SK-N-SH (cell line): Measurements from ENCODE around the gene TP53BP1. TPM values are rescaled to one million over a fixed set of nuclear protein-coding genes. Genes with fewer than 3 reads are reported as not detected.

Experiments
- CTCF ChIA-PET: fragments of 300-600, 350-600 bp; formaldehyde crosslinking; extraction: SDS; loops from one replicate; lab custom pipeline; 2021; lab: Yijun Ruan, JAX
- POLR2A ChIA-PET: fragments of 350-600 bp; sonication (Branson Sonifier 250); formaldehyde crosslinking; extraction: SDS; loops from one replicate; lab custom pipeline; 2020; ENCODE audit warnings: antibody characterized with exemption, inconsistent platforms; lab: Yijun Ruan, JAX
- DNase-seq: peaks from one replicate; pipeline ENCODE4 v3.0.0; 2012
- H2AFZ ChIP-seq: fragments of 200-600 bp; sonication (generic); 2 replicates; pipeline ENCODE4 v1.8.1; 2016; ENCODE audit warnings: antibody characterized with exemption, mild to moderate bottlenecking, low read depth
- H3F3A ChIP-seq: fragments of 200-600 bp; sonication (generic); replicated peaks from 2 replicates; pipeline ENCODE3; 2016; ENCODE audit warnings: antibody characterized with exemption, mild to moderate bottlenecking; ENCODE audit not compliant: insufficient read depth
- H3K27ac ChIP-seq, 2 experiments: fragments of 200-500 bp in 1 of 2; fragments of 200-600 bp in 1 of 2; sonication (Bioruptor generic) in 1 of 2; sonication (generic), shearing (Covaris generic) in 1 of 2; 2 replicates each; pipeline versions ENCODE4 v1.5.1 to v1.6.1; 2014 to 2016; ENCODE audit warnings: low read depth in 2 of 2, inconsistent platforms in 1 of 2, low read length in 1 of 2, mild to moderate bottlenecking in 1 of 2, mixed read lengths in 1 of 2
- H3K27me3 ChIP-seq: fragments of 200-600 bp; sonication (generic), shearing (Covaris generic); 2 replicates; pipeline ENCODE4 v1.6.1; 2016; ENCODE audit warnings: mixed run types; ENCODE audit not compliant: insufficient read depth
- H3K36me3 ChIP-seq, 2 experiments: fragments of 200-500 bp in 1 of 2; fragments of 200-600 bp in 1 of 2; sonication (Bioruptor generic) in 1 of 2; sonication (generic) in 1 of 2; replicated peaks in 1 of 2; 2 replicates each; pipeline versions ENCODE3 to v1.5.1; 2014 to 2016; ENCODE audit warnings: low read length in 1 of 2, mild to moderate bottlenecking in 1 of 2; ENCODE audit not compliant: insufficient read depth in 2 of 2, control insufficient read depth in 1 of 2
- H3K4me1 ChIP-seq, 2 experiments: fragments of 200-500 bp in 1 of 2; fragments of 200-600 bp in 1 of 2; sonication (Bioruptor generic) in 1 of 2; sonication (generic), shearing (Covaris generic) in 1 of 2; 2 replicates each; pipeline versions ENCODE4 v1.5.1 to v1.6.1; 2014 to 2016; ENCODE audit warnings: low read depth in 1 of 2, low read length in 1 of 2, mixed run types in 1 of 2; ENCODE audit not compliant: insufficient read depth in 2 of 2, control insufficient read depth in 1 of 2
- H3K4me2 ChIP-seq: fragments of 200-600 bp; sonication (generic), shearing (Covaris generic); 2 replicates; pipeline ENCODE4 v1.6.1; 2017; ENCODE audit warnings: mixed run types
- H3K4me3 ChIP-seq, 2 experiments: fragments of 200-500 bp in 1 of 2; fragments of 200-600 bp in 1 of 2; sonication (Bioruptor generic) in 1 of 2; sonication (generic), shearing (Covaris generic) in 1 of 2; 2 replicates each; pipeline versions ENCODE4 v1.5.1 to v1.8.1; 2014 to 2016; ENCODE audit warnings: low read depth in 2 of 2, inconsistent platforms in 1 of 2, low read length in 1 of 2, mild to moderate bottlenecking in 1 of 2, mixed read lengths in 1 of 2, moderate library complexity in 1 of 2
- H3K79me2 ChIP-seq: fragments of 200-600 bp; sonication (generic); 2 replicates; pipeline ENCODE4 v1.8.1; 2017; ENCODE audit warnings: mild to moderate bottlenecking; ENCODE audit not compliant: insufficient read depth
- H3K9ac ChIP-seq: fragments of 200-600 bp; sonication (generic); 2 replicates; pipeline ENCODE4 v1.6.1; 2017; ENCODE audit warnings: mixed run types
- H3K9me2 ChIP-seq: fragments of 200-600 bp; sonication (generic); 2 replicates; pipeline ENCODE4 v1.6.1; 2017; ENCODE audit warnings: mixed run types
- H3K9me3 ChIP-seq: fragments of 200-600 bp; sonication (generic); 2 replicates; pipeline ENCODE4 v1.6.1; 2017; ENCODE audit warnings: mixed run types, mild to moderate bottlenecking, moderate library complexity
- H4K20me1 ChIP-seq: fragments of 200-600 bp; sonication (generic); 2 replicates; pipeline ENCODE4 v1.6.1; 2017; ENCODE audit warnings: mild to moderate bottlenecking, mixed run types; ENCODE audit not compliant: insufficient read depth
- CHD2 ChIP-seq: fragments of 150-350 bp; IDR thresholded peaks from 2 replicates; pipeline ENCODE4 v1.6.1; 2018; ENCODE audit warnings: low read length; ENCODE audit not compliant: partially characterized antibody
- ELF1 ChIP-seq: IDR thresholded peaks from 2 replicates; pipeline ENCODE4 v1.4.0; 2012
- FOXJ3 ChIP-seq: sonication (generic); formaldehyde crosslinking; IDR thresholded peaks from 2 replicates; pipeline ENCODE4 v1.5.1; 2020; ENCODE audit warnings: mild to moderate bottlenecking, missing genetic modification reagents
- FOXM1 ChIP-seq: IDR thresholded peaks from 2 replicates; pipeline ENCODE4 v1.4.0; 2012; ENCODE audit warnings: low read depth, mild to moderate bottlenecking
- GABPA ChIP-seq: IDR thresholded peaks from 2 replicates; pipeline ENCODE4 v1.4.0; 2012; ENCODE audit warnings: low read depth, mild to moderate bottlenecking
- GATA2 ChIP-seq: sonication (generic); formaldehyde crosslinking; IDR thresholded peaks from 2 replicates; pipeline ENCODE4 v1.5.0; 2020; ENCODE audit warnings: mild to moderate bottlenecking, missing genetic modification reagents
- JUND ChIP-seq: IDR thresholded peaks from 2 replicates; pipeline ENCODE4 v1.4.0; 2012
- MAX ChIP-seq: IDR thresholded peaks from 2 replicates; pipeline ENCODE4 v1.4.0; 2012; ENCODE audit warnings: low read depth
- MXI1 ChIP-seq: IDR thresholded peaks from 2 replicates; pipeline ENCODE4 v1.6.1; 2012; ENCODE audit warnings: mild to moderate bottlenecking, low read depth, low read length, improper control_type of control experiment
- NFIC ChIP-seq: IDR thresholded peaks from 2 replicates; pipeline ENCODE4 v1.4.0; 2012; ENCODE audit warnings: borderline replicate concordance
- PBX3 ChIP-seq: IDR thresholded peaks from 2 replicates; pipeline ENCODE4; 2012
- POLR2AphosphoS5 ChIP-seq: IDR thresholded peaks from 2 replicates; pipeline ENCODE4 v1.6.1; 2012; ENCODE audit warnings: low read depth, low read length
- REST ChIP-seq: IDR thresholded peaks from 2 replicates; pipeline ENCODE4 v1.6.1; 2012; ENCODE audit warnings: mild to moderate bottlenecking, low read depth, low read length, moderate library complexity
- RFX5 ChIP-seq: IDR thresholded peaks from 2 replicates; pipeline ENCODE4 v1.6.1; 2012; ENCODE audit warnings: mild to moderate bottlenecking, improper control_type of control experiment, low read length
- SMC3 ChIP-seq: IDR thresholded peaks from 2 replicates; pipeline ENCODE4 v1.6.1; 2012; ENCODE audit warnings: low read depth, low read length, improper control_type of control experiment
- TAF1 ChIP-seq: IDR thresholded peaks from 2 replicates; pipeline ENCODE4 v1.6.1; 2012; ENCODE audit warnings: low read depth, mild to moderate bottlenecking, low read length, moderate library complexity, borderline replicate concordance
- TCF12 ChIP-seq: IDR thresholded peaks from 2 replicates; pipeline ENCODE4 v1.4.0; 2012
- TEAD4 ChIP-seq: IDR thresholded peaks from 2 replicates; pipeline ENCODE4 v1.4.0; 2012; ENCODE audit warnings: mild to moderate bottlenecking, borderline replicate concordance; ENCODE audit not compliant: insufficient read depth
- USF2 ChIP-seq: fragments of 150-350 bp; IDR thresholded peaks from 2 replicates; pipeline ENCODE4 v1.6.1; 2017; ENCODE audit warnings: antibody characterized with exemption, low read length, low read depth, borderline replicate concordance
- ZBTB33 ChIP-seq: IDR thresholded peaks from 2 replicates; pipeline ENCODE4 v1.4.0; 2012; ENCODE audit warnings: low read depth, borderline replicate concordance
- WGBS: methylation state at CpG from one replicate; pipeline ENCODE4 v1.1.6; 2017; ENCODE audit warnings: low lambda C conversion rate; 5-methylcytosine and 5-hydroxymethylcytosine counted together
- polyA plus RNA-seq, 3 experiments: library from polyadenylated mRNA; depleted of rRNA; stranded (reverse); fragments of >200 nt; gene quantifications; 2 replicates each; pipeline ENCODE4 v1.2.3, GENCODE V29; 2012

The TP53BP1 gene
- polyA plus RNA-seq, 1 of the 3 experiments (the other 2 are of a cell fraction), result 27.1 TPM

GRCh38 chr15:43484455-43484854 lies 8.5 kb downstream of the TP53BP1 start:
- Histone ChIP-seq H3K27me3 (no peaks in the 10 kb centered on the region), H3K4me3 (no peak overlapping the region), H2AFZ (no peak overlapping the region), H3K9me2 (no peaks in the 10 kb centered on the region), H3K4me1 (no peaks in the 10 kb centered on the region), H3F3A (peaks cover 16% of the 10 kb centered on the region), H3K27ac (peak overlapping the region; percentile 2 to 12; a peak in 2 of 4 replicates), H3K4me2 (no peak overlapping the region), H4K20me1 (no peaks in the 10 kb centered on the region; the same call in 1 of the 2 replicates), H3K79me2 (peaks cover 43% of the 10 kb centered on the region), H3K36me3 (peaks cover 24 to 72% of the 10 kb centered on the region in 2 experiments), H3K9me3 (no peaks in the 10 kb centered on the region), H3K9ac (no peak overlapping the region)
- ChIA-PET CTCF (interaction anchor here (1.0 to 1.5 kb wide), 4 partner anchors 9 to 31 kb away, joined by 3 to 11 read pairs (median 8); no protein-coding TSS in a partner anchor), POLR2A (no interaction called here)
- 94% methylated on average over 2 of the region's 2 CpGs for WGBS
- DNase-seq, result no peak
- no peak for TF ChIP-seq JUND
- TF ChIP-seq FOXM1, result no peak
- no peak for TF ChIP-seq POLR2AphosphoS5
- TF ChIP-seq RFX5, result no peak
- TF ChIP-seq TCF12, result no peak
- no peak for TF ChIP-seq ZBTB33
- TF ChIP-seq PBX3, result no peak
- no peak for TF ChIP-seq REST
- TF ChIP-seq MAX, result no peak
- TF ChIP-seq TEAD4, result no peak
- no peak for TF ChIP-seq ELF1
- TF ChIP-seq CHD2, result no peak
- TF ChIP-seq FOXJ3 (CRISPR knock-in tag), result no peak
- TF ChIP-seq SMC3, result no peak
- no peak for TF ChIP-seq USF2
- TF ChIP-seq GABPA, result no peak
- no peak for TF ChIP-seq TAF1
- TF ChIP-seq NFIC, result no peak
- no peak for TF ChIP-seq GATA2 (CRISPR knock-in tag)
- TF ChIP-seq MXI1, result no peak
